VCaP (cell line): ENCODE data around the gene TRDN.

Experiments used
- H3K27ac ChIP-seq: fragments of 450-650 bp; 2 replicates; pipeline ENCODE4 v1.5.1; 2017
- CTCF ChIP-seq: fragments of 450-650 bp; conservative IDR thresholded peaks from 2 replicates; pipeline ENCODE4 v1.5.1; 2017; ENCODE audit warnings: mild to moderate bottlenecking, moderate library complexity

The TRDN gene

DNA sequence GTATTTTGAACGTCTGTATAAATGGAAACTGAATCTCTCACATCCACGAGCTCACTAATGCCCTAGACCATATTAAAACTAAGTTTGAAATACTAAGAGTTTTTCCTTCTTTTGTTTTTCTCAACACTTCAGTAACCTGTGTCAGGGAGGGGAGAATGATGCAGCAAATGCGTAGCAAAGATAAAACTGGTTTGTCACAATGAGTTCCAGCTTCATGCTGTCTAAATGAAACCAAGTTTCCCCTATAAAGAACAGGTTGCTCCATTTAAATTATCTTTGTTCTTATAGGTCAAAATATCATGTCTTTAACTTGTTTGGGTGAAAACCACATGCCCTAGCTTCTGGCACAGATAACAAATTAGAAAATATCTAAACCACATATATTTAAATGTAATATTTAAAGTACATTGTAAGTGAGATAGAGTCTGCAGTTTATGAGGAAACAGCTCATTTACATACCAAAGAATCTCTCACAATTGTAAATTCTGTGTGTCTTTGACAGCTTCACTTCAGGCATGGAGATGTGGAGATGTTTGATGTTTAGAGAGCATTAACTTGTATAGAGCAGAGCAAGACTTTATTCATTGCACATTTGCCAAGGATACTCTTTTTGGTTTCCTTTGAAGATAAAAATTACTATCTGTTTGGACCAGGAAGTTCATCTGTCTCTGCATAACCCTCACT lies 7.3 kb downstream of the TRDN start:
- H3K27ac ChIP-seq = no peak overlapping the region
- no peak for TF ChIP-seq CTCF

- no peak overlapping the region for H3K27ac ChIP-seq
- TF ChIP-seq CTCF = no peak
These were observed 11.1 kb downstream of the TRDN start for GRCh38 chr6:123625696-123626095.

DNA sequence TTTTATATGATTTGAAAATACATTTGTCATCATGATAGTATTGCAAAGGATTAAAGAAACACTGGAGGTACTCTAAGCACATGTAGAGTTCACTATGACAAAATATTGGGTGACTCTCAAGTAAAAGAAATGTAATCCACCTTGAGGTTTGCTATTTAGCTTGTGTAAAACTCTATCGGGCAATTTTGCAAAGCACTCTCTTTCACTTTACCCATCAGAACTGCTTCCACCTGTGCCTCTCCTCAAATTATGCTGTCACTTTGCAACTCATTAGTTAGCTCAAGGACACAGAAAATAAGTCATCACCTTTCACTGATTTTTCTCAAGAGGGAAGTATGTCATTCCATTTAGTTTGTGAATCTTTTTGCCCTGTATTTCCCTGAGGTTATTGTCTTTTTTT lies 14.0 kb downstream of the TRDN start:
- no peak for TF ChIP-seq CTCF
- H3K27ac ChIP-seq = no peak overlapping the region

GRCh38 chr6:123619156-123619555 lies 17.6 kb downstream of the TRDN start:
- no peak for TF ChIP-seq CTCF
- no peak overlapping the region for H3K27ac ChIP-seq

GRCh38 chr6:123616942-123617341 lies 19.8 kb downstream of the TRDN start:
- H3K27ac ChIP-seq = no peak overlapping the region
- TF ChIP-seq CTCF = no peak

DNA sequence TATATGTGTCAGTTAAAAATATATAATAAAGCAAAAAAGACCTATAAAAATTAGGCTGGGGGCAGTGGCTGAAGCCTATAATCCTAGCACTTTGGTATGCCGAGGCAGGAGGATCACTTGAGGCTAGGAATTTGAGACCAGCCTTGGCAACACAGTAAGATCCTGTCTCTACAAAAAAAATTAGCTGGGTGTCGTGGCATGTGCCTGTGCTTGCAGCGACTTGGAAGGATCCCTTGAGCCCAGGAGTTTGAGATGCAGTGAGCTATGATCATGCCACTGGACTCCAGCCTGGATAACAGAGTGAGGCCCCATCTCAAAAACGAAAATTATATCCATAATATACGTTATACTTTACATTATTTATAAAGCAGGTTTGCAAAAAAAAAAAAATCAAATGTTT lies 20.7 kb downstream of the TRDN start:
- TF ChIP-seq CTCF = no peak
- H3K27ac ChIP-seq = no peak overlapping the region

- no peak for TF ChIP-seq CTCF
- no peak overlapping the region for H3K27ac ChIP-seq
These were observed 26.0 kb downstream of the TRDN start for GRCh38 chr6:123610779-123611178.
